Cardiac muscle cell (in vitro differentiated cells and primary cell): Measurements from ENCODE around the gene HVCN1. TPM values are rescaled to one million over a fixed set of nuclear protein-coding genes. Genes with fewer than 3 reads are reported as not detected.
"Not testable (repeated sequence)": the region's sequence is repeated elsewhere in the genome, so short reads cannot be mapped to it uniquely, and the experiment has no call there.

ENCODE experiments used
- DNase-seq, 2 donors: peaks; one replicate each; pipeline versions ENCODE4 v3.0.0 to v3.0.0-alpha.2; 2010 to 2017; ENCODE audit warnings: low read depth in 1 of 2, low spot score in 1 of 2
- H3K27ac ChIP-seq: fragments of 200-600 bp; sonication (generic); 2 replicates; pipeline ENCODE4 v1.5.1; 2016
- H3K27me3 ChIP-seq: fragments of 200-600 bp; sonication (generic); 2 replicates; pipeline ENCODE4 v1.6.0; 2016; ENCODE audit warnings: control low read depth
- H3K36me3 ChIP-seq: fragments of 200-600 bp; sonication (generic); 2 replicates; pipeline ENCODE4 v1.5.1; 2016; ENCODE audit warnings: control low read depth
- H3K4me1 ChIP-seq: fragments of 200-600 bp; sonication (generic); 2 replicates; pipeline ENCODE4 v1.8.1; 2017; ENCODE audit warnings: low read depth, mild to moderate bottlenecking, mixed run types
- H3K4me3 ChIP-seq: fragments of 200-600 bp; sonication (generic); 2 replicates; pipeline ENCODE4 v1.5.1; 2016; ENCODE audit warnings: mild to moderate bottlenecking
- H3K9me3 ChIP-seq: fragments of 200-600 bp; sonication (generic); 2 replicates; pipeline ENCODE4 v1.5.1; 2017; ENCODE audit warnings: low read depth, mild to moderate bottlenecking, control low read depth
- CTCF ChIP-seq: IDR thresholded peaks from 2 replicates; pipeline ENCODE4 v1.5.1; 2012; ENCODE audit warnings: low read depth, mild to moderate bottlenecking, low read length
- polyA plus RNA-seq: library from polyadenylated mRNA; unstranded; fragments of >200 nt; fragmentation: Nextera tagmentation; extraction: Ambion mirVana; gene quantifications from 2 replicates; pipeline ENCODE4 v1.2.1, GENCODE V29; 2016
- total RNA-seq: library from RNA; depleted of rRNA; stranded (reverse); fragments of >200 nt; gene quantifications from 2 replicates; pipeline ENCODE4 v1.2.3, GENCODE V29; 2016

The HVCN1 gene
- total RNA-seq (2.9 and 8.7 TPM in 2 replicates), polyA plus RNA-seq (3.8 and 6.1 TPM in 2 replicates)

GRCh38 chr12:110688446-110689280, at the start of gene HVCN1:
Gene HVCN1, minus strand, starts transcription at chr12:110689115. Its CDS starts 5,870 bp downstream, at chr12:110683245.
- H3K36me3 ChIP-seq, result no peaks in the 10 kb centered on the region
- H3K4me1 ChIP-seq, result peaks cover 5% of the 10 kb centered on the region
- peak within 1 kb of the TSS; percentile 46 for H3K4me3 ChIP-seq
- DNase-seq, result peak; percentile 21 to 54
- H3K9me3 ChIP-seq, result no peaks in the 10 kb centered on the region
- TF ChIP-seq CTCF, result no peak
- H3K27me3 ChIP-seq, result peaks cover 10% of the 10 kb centered on the region
- no peak within 1 kb of the TSS for H3K27ac ChIP-seq

- H3K4me3 ChIP-seq, result no peak overlapping the region
- peak overlapping the region; percentile 42 for H3K27ac ChIP-seq
- peaks cover 49% of the 10 kb centered on the region for H3K4me1 ChIP-seq
- DNase-seq, result no peak
- no peaks in the 10 kb centered on the region for H3K36me3 ChIP-seq
- no peaks in the 10 kb centered on the region for H3K27me3 ChIP-seq
- TF ChIP-seq CTCF, result no peak
- no peaks in the 10 kb centered on the region for H3K9me3 ChIP-seq
These were observed 48.6 kb upstream of the HVCN1 start for GRCh38 chr12:110737532-110737931.

GRCh38 chr12:110737016-110737415, 48.1 kb upstream of the HVCN1 start:
- H3K27ac ChIP-seq, H3K36me3 ChIP-seq, H3K9me3 ChIP-seq, H3K4me3 ChIP-seq, H3K27me3 ChIP-seq: not testable (repeated sequence)
- H3K4me1 ChIP-seq, result peaks cover 54% of the 10 kb centered on the region
- peak in 1 of 2 donors; percentile 56 for DNase-seq

- H3K4me1 ChIP-seq, result peaks cover 42% of the 10 kb centered on the region
- no peak for DNase-seq
- peaks cover 24% of the 10 kb centered on the region for H3K36me3 ChIP-seq
- no peaks in the 10 kb centered on the region for H3K27me3 ChIP-seq
- no peak for TF ChIP-seq CTCF
- H3K4me3 ChIP-seq, result no peak overlapping the region
- H3K27ac ChIP-seq, result no peak overlapping the region
- H3K9me3 ChIP-seq, result no peaks in the 10 kb centered on the region
These were observed 45.0 kb upstream of the HVCN1 start for GRCh38 chr12:110733900-110734299.

- DNase-seq, result peak in 1 of 2 donors; percentile 85
These were observed 44.3 kb upstream of the HVCN1 start for GRCh38 chr12:110733089-110733715.

More at GRCh38 chr12:110733089-110733715, 44.3 kb upstream of the HVCN1 start:
- Histone ChIP-seq H3K4me3 (no peak overlapping the region), H3K36me3 (peaks cover 30% of the 10 kb centered on the region), H3K27ac (peak overlapping the region; percentile 64), H3K27me3 (no peaks in the 10 kb centered on the region), H3K9me3 (no peaks in the 10 kb centered on the region), H3K4me1 (peaks cover 36% of the 10 kb centered on the region)
- TF ChIP-seq CTCF, result no peak
